MG63 (cell line): Measurements from ENCODE around the gene TRAPPC5. TPM values are rescaled to one million over a fixed set of nuclear protein-coding genes. Genes with fewer than 3 reads are reported as not detected.

Source experiments
- DNase-seq: peaks from one replicate; pipeline ENCODE4 v3.0.0-alpha.2; 2020
- H3K27me3 ChIP-seq: fragments of 250-450 bp; sonication (Bioruptor Pico); 2 replicates; pipeline ENCODE4 v1.5.1; 2020; ENCODE audit warnings: mild to moderate bottlenecking, moderate library complexity
- H3K36me3 ChIP-seq: fragments of 250-450 bp; sonication (Bioruptor Pico); 2 replicates; pipeline ENCODE4 v1.5.1; 2020; ENCODE audit warnings: mild to moderate bottlenecking, moderate library complexity
- H3K4me3 ChIP-seq: fragments of 250-450 bp; sonication (Bioruptor Pico); 2 replicates; pipeline ENCODE4 v1.5.1; 2020; ENCODE audit warnings: mild to moderate bottlenecking, moderate library complexity
- H3K9me3 ChIP-seq: fragments of 250-450 bp; sonication (Bioruptor Pico); 2 replicates; pipeline ENCODE4 v1.5.1; 2020; ENCODE audit warnings: mild to moderate bottlenecking, moderate library complexity
- total RNA-seq: library from RNA; depleted of rRNA; stranded (reverse); fragments of >200 nt; shearing (Covaris generic); gene quantifications from 2 replicates; pipeline ENCODE4 v1.2.3, GENCODE V29; 2014; ENCODE audit warnings: low replicate concordance

TRAPPC5 gene
- total RNA-seq, 1 experiment from 2014 or later: 202 TPM

DNA sequence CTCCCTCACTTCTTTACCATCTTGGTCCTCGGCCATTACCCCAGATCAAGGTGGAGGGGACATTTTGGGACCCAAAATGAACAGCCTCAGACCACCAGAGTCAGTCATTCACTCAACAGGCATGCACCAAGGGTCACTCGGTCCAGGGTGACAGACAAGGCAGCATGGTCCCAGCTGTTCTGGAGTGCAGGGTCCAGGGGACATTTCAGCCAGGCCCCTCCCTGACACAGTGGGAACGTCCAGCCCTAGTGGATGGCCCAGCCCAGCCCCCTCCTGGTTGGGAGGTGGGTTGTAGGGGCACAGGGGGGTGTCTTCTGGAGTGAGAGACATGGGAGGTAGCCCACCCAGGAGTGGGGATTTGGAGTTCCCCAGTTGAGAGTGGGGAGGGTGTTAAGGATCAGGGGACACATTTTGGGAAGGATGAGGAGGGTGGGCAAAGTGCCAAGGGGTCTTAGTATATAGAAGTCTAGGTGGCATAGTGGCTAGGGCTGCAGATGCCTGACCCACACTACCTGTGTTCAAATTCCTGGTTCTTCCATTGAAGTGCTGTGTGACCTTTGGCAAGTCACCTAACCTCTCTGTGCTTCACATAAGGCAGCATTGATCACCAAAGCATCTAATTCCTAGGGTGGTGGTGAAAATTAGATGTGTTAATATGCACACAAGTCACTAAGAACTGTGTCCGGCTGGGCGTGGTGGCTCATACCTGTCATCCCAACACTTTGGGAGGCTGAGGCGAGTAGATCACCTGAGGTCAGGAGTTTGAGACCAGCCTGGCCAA lies 23.8 kb downstream of the TRAPPC5 start:
- H3K27me3 ChIP-seq: peaks cover 33% of the 10 kb centered on the region
- H3K9me3 ChIP-seq: no peaks in the 10 kb centered on the region
- no peaks in the 10 kb centered on the region for H3K36me3 ChIP-seq
- H3K4me3 ChIP-seq: no peak overlapping the region
- DNase-seq: no peak

DNA sequence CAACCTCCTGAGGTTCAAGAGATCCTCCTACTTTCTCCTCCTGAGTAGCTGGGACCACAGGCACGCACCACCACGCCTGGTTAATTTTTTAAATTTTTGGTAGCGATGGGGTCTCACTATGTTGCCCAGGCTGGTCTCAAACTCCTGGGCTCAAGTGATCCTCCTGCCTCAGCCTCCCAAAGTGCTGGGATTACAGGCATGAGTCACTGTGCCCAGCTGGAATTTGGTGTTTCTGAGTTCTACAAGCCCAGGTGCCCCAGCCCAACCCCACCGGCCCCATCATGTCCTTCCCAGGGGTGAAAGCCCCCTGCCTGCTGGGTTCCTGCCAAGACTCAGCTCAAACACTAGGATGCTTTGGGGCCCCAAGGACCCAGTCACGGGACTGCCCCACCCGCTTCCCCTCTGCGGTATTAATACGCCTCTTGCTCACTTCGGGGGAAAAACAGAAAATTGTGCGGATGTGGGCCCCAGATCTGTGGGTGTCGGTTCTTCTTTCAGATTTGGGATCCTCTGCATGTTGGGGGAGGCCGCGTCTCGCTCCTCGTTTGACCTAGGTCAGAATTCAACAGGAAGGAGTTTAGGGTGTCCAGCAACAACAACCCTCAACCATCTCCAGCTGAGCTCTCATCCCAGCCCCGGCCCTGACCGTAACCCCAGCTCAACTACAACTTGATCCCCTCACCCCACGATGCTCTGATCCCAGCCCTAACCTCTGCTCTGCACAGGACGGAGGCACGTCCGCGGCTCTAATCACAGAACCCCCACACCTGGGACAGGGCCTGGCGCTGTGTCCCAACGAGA lies 25.0 kb downstream of the TRAPPC5 start:
- Histone ChIP-seq H3K9me3 (no peaks in the 10 kb centered on the region), H3K36me3 (no peaks in the 10 kb centered on the region), H3K27me3 (peaks cover 21% of the 10 kb centered on the region), H3K4me3 (no peak overlapping the region)
- no peak for DNase-seq

DNA sequence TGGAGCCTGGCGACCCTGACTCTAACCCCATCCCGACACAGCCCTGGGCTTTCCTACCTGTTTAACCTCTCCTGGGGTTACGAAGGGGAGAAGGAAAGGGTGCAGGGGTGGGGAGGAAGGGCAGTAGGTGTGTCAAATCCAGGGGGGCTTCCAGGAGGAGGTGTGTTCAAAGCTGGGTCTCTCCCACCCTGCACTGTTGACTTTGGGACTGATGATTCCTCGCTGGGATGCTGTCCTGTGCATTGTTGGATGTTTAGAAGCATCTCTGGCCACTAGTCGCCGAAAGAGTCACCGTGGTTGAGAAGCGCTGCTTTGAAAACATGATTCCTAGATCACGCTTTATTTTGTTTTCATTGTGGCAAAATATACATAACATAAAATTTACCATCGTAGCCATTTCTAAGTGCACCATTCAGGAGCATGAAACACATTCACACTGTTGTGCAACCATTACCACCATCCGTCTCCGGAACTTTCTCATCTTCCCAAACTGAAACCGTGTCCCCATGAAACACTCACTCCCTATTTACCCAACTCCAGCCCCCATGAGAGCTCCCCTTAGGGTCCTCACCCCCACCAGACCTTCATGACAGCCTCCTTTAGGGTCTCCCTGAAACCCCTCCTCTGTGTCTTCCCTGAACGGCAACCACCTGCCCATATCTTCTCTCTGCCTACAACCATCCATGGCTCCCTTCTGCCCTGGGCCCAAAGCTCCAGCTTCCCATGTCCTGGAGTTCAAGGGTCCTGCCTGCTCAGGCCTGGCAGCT lies 25.7 kb downstream of the TRAPPC5 start:
- no peaks in the 10 kb centered on the region for H3K9me3 ChIP-seq
- H3K27me3 ChIP-seq: peaks cover 21% of the 10 kb centered on the region
- H3K36me3 ChIP-seq: no peaks in the 10 kb centered on the region
- no peak for DNase-seq
- H3K4me3 ChIP-seq: no peak overlapping the region

DNA sequence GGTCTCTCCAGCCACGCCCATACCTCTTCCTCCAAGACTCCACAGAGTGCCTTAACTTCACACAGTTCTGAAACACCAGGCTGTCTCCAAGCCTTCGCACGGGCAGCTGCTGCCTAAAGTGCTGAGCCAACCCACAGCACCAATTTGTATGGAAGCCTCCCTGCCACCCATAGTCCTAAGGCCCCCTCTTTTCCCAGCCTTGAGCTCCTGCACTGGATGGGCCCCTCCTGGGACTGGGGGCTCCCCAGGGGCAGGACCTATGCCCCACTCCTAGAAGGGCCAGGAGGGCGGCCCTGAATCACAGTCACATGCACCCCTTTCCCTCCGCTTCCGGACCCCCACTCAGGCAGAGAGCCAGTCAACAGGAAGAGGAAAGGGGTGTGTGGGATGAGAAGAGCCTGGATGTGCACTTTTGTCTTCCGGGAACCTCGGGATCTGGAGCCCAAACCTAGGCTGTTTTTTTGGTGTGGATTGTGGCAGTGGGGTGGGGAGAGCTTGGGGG lies 26.4 kb downstream of the TRAPPC5 start:
- Histone ChIP-seq H3K36me3 (no peaks in the 10 kb centered on the region), H3K9me3 (no peaks in the 10 kb centered on the region), H3K27me3 (peaks cover 21% of the 10 kb centered on the region), H3K4me3 (no peak overlapping the region)
- DNase-seq: no peak

DNA sequence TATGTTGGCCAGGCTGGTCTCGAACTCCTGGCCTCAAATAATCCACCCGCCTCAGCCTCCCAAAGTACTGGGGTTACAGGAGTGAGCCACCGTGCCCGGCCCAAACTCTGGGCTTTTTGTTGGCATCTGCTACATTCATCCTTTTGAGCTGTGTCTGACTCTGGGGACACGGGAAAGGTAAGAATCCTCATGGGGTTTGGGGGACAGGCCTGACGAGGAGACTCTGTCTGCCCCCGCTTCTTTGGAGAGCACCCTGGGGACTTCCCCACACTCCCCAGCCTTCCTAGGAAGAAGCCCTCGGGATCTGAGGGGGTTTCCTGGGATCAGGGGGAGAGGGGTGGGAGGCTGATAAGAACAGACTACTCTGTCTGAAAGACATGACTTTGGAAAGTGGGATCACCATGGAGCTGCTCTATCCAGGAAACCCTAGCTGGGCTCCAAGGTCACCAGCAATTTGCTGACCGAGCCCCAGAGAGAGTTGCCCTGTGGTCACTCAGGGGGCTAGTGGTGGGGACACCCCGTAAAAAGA lies 29.4 kb downstream of the TRAPPC5 start:
- DNase-seq: no peak
- Histone ChIP-seq H3K4me3 (no peak overlapping the region), H3K36me3 (no peaks in the 10 kb centered on the region), H3K27me3 (no peaks in the 10 kb centered on the region), H3K9me3 (no peaks in the 10 kb centered on the region)

DNA sequence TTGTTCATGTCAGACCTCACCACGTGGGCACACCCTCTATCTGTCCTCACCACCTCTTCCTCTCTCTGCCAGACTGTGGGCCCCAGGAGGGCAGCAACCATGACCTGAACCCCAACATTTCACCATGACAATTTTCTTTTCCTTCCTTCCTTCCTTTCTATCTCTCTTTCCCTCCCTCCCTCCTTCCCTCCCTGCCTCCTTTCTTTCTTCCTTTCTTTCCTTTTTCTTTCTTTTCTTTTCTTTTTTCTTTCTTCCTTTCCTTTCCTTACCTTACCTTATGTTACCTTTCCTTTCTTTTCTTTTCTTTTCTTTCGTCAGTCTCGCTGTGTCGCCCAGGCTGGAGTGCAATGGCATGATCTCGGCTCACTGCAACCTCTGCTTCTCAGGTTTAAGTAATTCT lies 30.0 kb downstream of the TRAPPC5 start:
- no peak for DNase-seq
- H3K36me3 ChIP-seq: no peaks in the 10 kb centered on the region
- no peaks in the 10 kb centered on the region for H3K9me3 ChIP-seq
- no peaks in the 10 kb centered on the region for H3K27me3 ChIP-seq
- no peak overlapping the region for H3K4me3 ChIP-seq

DNA sequence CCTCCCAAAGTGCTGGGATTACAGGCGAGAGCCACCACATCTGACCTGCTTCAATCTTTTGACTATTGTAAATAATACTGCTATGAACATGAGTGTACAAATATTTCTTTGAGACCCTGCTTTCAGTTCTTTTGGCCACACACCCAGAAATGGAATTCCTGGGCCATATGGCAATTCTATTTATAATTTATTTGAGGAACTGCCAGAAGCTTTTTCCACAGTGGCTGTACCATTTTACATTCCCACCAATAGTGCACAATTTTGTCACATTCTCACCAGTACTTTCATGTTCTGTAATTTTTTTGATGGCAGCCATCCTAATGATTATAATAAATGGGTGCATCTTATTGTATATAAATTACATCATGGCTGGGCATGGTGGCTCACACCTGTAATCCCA lies 35.0 kb downstream of the TRAPPC5 start:
- Histone ChIP-seq H3K4me3 (no peak overlapping the region), H3K36me3 (no peaks in the 10 kb centered on the region), H3K9me3 (peaks cover 7% of the 10 kb centered on the region), H3K27me3 (peaks cover 18% of the 10 kb centered on the region)
- no peak for DNase-seq

DNA sequence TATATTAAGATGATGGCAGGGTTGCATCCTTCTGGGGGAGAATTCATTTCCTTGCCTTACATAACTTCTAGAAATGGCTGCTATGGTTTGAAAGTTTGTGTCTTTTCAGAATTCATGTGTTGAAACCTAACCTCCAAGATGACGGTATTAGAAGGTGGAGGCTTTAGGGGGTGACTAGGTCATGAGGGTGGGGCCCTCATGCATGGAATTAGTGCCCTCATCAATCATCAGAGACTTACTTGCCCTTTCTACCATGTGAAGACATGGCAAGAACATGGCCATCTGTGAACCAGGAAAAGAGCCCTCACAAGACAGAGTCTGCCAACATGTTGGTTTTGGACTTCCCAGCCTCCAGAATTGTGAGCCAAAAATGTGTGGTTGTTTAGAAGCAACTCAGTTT lies 36.1 kb downstream of the TRAPPC5 start:
- no peaks in the 10 kb centered on the region for H3K36me3 ChIP-seq
- peaks cover 28% of the 10 kb centered on the region for H3K27me3 ChIP-seq
- no peak overlapping the region for H3K4me3 ChIP-seq
- peaks cover 7% of the 10 kb centered on the region for H3K9me3 ChIP-seq
- DNase-seq: no peak

DNA sequence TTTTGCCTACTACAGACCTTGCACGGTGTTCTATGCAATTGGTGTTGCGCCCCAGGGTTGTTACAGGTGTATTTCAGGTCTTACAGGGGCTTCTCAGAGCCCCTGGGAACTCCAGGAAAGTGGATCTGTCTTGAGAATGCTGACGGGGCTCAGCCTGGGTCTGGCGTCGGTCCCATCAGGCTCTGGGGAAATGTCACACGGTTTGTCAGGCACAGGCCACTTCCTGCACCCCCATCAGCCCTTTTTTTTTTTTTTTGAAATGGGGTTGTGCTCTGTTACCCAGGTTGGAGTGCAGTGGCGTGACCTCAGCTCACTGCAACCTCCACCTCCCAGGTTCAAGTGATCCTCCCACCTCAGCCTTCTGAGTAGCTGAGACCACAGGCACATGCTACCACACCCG lies 38.0 kb downstream of the TRAPPC5 start:
- DNase-seq: no peak
- H3K27me3 ChIP-seq: peaks cover 47% of the 10 kb centered on the region
- H3K4me3 ChIP-seq: no peak overlapping the region
- H3K9me3 ChIP-seq: peaks cover 7% of the 10 kb centered on the region
- H3K36me3 ChIP-seq: no peaks in the 10 kb centered on the region

DNA sequence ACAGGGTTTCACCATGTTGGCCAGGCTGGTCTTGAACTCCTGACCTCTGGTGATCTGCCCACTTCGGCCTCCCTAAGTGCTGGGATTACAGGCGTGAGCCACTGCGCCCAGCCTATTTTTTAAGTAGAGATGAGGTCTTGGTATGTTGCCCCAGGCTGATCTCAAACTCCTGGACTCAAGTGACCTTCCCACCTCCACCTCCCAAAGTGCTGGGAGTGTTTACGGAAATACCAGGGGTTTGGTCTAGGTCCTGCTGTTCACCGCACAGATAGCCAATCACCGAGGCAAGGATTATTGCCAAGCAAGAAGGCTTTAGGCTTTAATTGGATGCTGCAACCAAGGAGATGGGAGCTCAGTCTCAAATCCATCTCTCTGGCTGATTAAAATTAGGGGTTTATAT lies 39.7 kb downstream of the TRAPPC5 start:
- no peak for DNase-seq
- no peaks in the 10 kb centered on the region for H3K36me3 ChIP-seq
- peaks cover 64% of the 10 kb centered on the region for H3K27me3 ChIP-seq
- no peak overlapping the region for H3K4me3 ChIP-seq
- H3K9me3 ChIP-seq: peaks cover 7% of the 10 kb centered on the region

DNA sequence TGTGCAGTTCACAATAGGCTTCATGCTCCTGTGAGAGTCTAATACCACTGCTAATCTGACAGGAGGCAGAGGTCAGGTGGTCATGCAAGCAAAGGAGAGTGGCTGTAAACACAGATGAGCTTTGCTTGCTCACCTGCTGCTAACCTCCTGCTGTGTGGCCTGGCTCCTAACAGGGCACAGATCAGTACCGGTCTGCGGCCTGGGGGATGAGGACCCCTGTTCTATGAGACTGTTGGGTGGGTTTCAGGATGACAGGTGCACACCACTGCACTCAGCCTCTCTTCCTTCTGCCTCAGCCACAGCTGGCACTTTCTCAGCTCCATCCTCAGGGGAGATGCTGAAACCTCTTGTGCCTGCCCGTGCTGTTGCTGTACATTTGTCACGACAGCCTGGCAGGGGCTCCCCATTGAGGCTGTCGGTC lies 41.6 kb downstream of the TRAPPC5 start:
- Histone ChIP-seq H3K36me3 (no peaks in the 10 kb centered on the region), H3K9me3 (no peaks in the 10 kb centered on the region), H3K27me3 (peaks cover 75% of the 10 kb centered on the region), H3K4me3 (no peak overlapping the region)
- no peak for DNase-seq

DNA sequence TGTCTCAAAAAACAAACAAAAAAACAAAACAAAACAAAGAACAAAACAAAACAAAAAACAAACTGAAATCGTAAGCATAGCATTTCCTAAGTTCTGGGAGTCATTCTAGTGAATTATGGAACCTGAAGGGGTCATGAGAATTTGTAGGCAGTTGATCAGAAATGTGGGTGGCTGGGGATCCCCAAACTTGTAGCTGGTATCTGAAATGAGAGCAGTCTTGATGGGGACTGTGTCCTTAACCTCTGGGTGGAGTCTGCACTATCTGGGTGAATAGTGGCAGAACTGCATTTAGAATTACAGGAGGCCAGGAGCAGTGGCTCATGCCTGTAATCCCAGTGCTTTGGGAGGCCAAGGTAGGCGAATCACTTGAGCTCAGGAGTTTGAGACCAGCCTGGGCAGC lies 45.2 kb downstream of the TRAPPC5 start:
- Histone ChIP-seq H3K9me3 (no peaks in the 10 kb centered on the region; the same call in 1 of the 2 replicates), H3K36me3 (no peaks in the 10 kb centered on the region), H3K4me3 (no peak overlapping the region), H3K27me3 (peaks cover 94% of the 10 kb centered on the region)
- no peak for DNase-seq

DNA sequence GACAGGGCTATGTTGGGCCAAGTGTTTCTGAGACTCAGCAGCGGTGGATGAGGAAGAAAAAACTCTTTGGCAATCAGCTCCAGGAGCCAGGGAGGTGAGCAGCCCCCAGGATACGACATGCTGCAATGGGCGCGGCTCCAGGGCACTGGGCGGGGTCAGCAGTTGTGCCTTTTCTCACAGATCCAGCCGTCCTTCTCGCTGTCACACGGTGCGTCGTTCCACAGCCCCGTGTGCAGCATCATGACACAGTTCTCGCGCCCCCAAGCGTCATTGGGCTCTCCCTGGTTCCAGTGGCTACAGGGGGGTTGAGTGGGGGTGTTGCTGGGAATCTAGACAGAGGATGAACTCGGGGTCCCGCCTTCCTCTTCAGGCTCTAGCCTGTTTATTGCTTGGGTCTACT lies 48.6 kb downstream of the TRAPPC5 start:
- Histone ChIP-seq H3K36me3 (no peaks in the 10 kb centered on the region), H3K4me3 (no peak overlapping the region), H3K27me3 (peaks cover 90% of the 10 kb centered on the region), H3K9me3 (no peaks in the 10 kb centered on the region; the same call in 1 of the 2 replicates)
- DNase-seq: no peak

DNA sequence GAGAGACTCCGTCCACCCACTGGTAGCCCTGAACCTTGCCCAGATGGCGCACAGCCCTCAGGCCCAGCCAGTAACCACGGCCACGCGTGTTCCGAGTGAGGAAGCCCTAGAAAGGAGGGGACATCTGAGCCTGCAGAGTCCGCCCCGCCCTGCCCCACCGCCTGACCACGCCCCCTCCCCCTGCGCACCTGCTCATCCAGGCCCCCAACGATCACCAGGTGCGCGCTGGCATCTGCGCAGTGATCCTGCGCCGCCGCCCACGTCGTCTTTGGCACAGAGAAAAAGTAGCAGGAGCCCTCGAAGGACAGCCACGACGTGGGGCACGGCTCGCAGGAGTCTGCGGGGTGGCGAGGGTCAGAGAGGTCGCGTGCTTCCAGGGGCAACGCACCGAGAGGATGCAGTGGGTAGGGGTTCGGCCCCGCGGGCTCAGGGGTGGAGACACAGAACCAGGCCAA lies 49.2 kb downstream of the TRAPPC5 start:
- DNase-seq: no peak
- Histone ChIP-seq H3K36me3 (no peaks in the 10 kb centered on the region), H3K27me3 (peaks cover 89% of the 10 kb centered on the region)

DNA sequence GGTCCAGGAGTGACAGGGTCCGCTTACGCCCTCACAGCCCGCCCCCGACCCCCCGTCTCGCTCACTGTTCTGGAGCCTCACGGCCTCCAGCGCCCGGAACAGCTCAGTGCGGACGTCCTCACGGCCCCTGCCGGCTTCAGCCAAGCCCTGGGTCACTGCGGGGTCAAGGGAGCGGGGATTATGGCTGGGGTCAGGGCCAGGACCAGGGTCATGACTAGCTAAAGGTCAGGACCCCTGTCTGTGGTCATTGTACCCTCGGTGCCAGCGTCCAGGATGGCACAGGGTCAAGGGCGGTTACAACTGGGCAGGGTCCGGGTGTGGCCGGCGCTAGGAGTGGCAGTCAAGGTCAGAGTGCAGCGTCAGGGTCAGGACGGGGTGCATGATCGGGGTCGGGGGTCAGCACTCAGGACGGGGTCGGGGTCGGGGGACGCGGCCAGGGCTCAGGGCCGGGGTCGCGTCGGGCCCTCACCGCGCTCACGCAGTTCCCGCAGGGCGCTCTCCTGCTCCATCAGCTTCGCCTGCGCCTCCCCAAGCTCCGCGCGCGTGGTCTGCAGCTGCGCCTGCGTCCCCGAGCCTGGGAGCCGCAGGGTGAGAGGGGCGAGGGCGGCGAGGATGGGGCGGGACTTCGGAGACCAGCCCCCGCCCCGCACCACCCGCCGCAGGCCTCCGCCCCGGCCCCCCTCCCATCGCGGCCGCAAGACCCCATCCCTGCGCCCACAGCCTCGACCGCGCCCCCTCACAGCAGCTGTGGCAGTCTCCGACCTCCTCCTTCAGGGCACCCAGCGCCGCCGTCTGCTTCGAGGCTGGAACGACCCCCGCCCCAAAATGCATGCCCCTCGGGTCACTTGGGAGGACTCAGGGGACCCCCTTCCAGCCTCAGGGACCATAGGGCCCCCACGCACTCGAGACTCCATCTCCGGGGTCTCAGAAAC lies 49.9 kb downstream of the TRAPPC5 start:
- Histone ChIP-seq H3K36me3 (no peaks in the 10 kb centered on the region), H3K27me3 (peaks cover 88% of the 10 kb centered on the region), H3K4me3 (no peak overlapping the region), H3K9me3 (no peaks in the 10 kb centered on the region; the same call in 1 of the 2 replicates)
- no peak for DNase-seq

More for the DNA sequence above, 49.2 kb downstream of the TRAPPC5 start:
- Histone ChIP-seq H3K4me3 (no peak overlapping the region), H3K9me3 (no peaks in the 10 kb centered on the region; the same call in 1 of the 2 replicates)

DNA sequence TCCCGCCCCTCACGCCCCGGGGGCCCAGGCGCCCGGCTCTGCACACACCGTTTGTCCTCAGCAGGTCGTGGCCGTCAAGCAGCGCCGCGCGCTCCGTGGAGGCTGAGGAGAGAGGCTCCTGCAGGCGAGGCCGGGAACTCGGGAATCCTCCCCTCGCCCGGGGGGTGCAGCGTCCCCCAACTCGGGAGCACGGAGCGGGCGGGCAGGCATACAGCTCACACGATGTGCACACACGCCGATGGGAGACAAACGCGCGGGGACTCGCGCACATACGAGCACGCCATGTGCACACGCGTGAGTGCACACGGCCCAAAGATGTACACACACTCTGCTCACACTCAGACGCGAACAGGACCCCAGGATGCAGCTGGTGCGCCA lies 50.6 kb downstream of the TRAPPC5 start:
- no peaks in the 10 kb centered on the region for H3K36me3 ChIP-seq
- H3K4me3 ChIP-seq: no peak overlapping the region
- peaks cover 92% of the 10 kb centered on the region for H3K27me3 ChIP-seq
- no peaks in the 10 kb centered on the region; the same call in 1 of the 2 replicates for H3K9me3 ChIP-seq
- no peak for DNase-seq
